DOHH2 (cell line): ENCODE data around the gene SULT1B1.

ENCODE experiments used
- H3F3A ChIP-seq: fragments of 200-600 bp; sonication (generic), shearing (Covaris generic); 2 replicates; pipeline ENCODE4 v1.6.0; 2016; ENCODE audit warnings: antibody characterized with exemption, mild to moderate bottlenecking; ENCODE audit not compliant: control insufficient read depth, insufficient read depth
- H3K27ac ChIP-seq: fragments of 200-600 bp; sonication (generic); 2 replicates; pipeline ENCODE4 v1.5.1; 2014; ENCODE audit warnings: low read depth, mild to moderate bottlenecking, low read length, moderate library complexity
- H3K27me3 ChIP-seq: fragments of 200-600 bp; sonication (generic); 2 replicates; pipeline ENCODE4 v1.6.1; 2014; ENCODE audit warnings: mild to moderate bottlenecking, low read length, mixed read lengths; ENCODE audit not compliant: control insufficient read depth
- H3K36me3 ChIP-seq: fragments of 200-600 bp; sonication (generic); 2 replicates; pipeline ENCODE4 v1.6.1; 2014; ENCODE audit warnings: mild to moderate bottlenecking, low read length, moderate library complexity, mixed read lengths; ENCODE audit not compliant: control insufficient read depth
- H3K4me1 ChIP-seq: fragments of 200-600 bp; sonication (generic); 2 replicates; pipeline ENCODE4 v1.6.1; 2014; ENCODE audit warnings: mild to moderate bottlenecking, low read length, mixed read lengths; ENCODE audit not compliant: control insufficient read depth
- H3K4me2 ChIP-seq: fragments of 200-600 bp; sonication (generic); 2 replicates; pipeline ENCODE4 v1.6.0; 2014; ENCODE audit warnings: mild to moderate bottlenecking, low read length, moderate library complexity
- H3K4me3 ChIP-seq: fragments of 200-600 bp; sonication (generic); 2 replicates; pipeline ENCODE4 v1.5.1; 2014; ENCODE audit warnings: mild to moderate bottlenecking, low read length, mixed read lengths
- H3K79me2 ChIP-seq: fragments of 200-600 bp; sonication (generic); 2 replicates; pipeline ENCODE4 v1.6.1; 2014; ENCODE audit warnings: mild to moderate bottlenecking, low read length, mixed read lengths; ENCODE audit not compliant: control insufficient read depth
- H3K9me2 ChIP-seq: fragments of 200-600 bp; sonication (generic); replicated peaks from 2 replicates; pipeline ENCODE4 v1.6.1; 2014; ENCODE audit warnings: mild to moderate bottlenecking, low read length, mixed read lengths; ENCODE audit not compliant: control insufficient read depth
- H3K9me3 ChIP-seq: fragments of 200-600 bp; sonication (generic); 2 replicates; pipeline ENCODE4 v1.6.1; 2014; ENCODE audit warnings: antibody characterized with exemption, low read length, mixed read lengths; ENCODE audit not compliant: control insufficient read depth, insufficient read depth
- H4K20me1 ChIP-seq: fragments of 200-600 bp; sonication (generic); 2 replicates; pipeline ENCODE4 v1.6.0; 2014; ENCODE audit warnings: low read depth, mild to moderate bottlenecking, antibody characterized with exemption, low read length, moderate library complexity; ENCODE audit not compliant: control insufficient read depth, insufficient read depth
- EZH2phosphoT487 ChIP-seq: fragments of 200-600 bp; sonication (generic); IDR thresholded peaks from 2 replicates; pipeline ENCODE4 v1.6.1; 2017; ENCODE audit warnings: borderline replicate concordance, mild to moderate bottlenecking, antibody characterized with exemption, low read length, moderate library complexity, mixed read lengths
- TF ChIP-seq, protein P1 (sequence below): fragments of 200-600 bp; sonication (generic); IDR thresholded peaks from one replicate; pipeline ENCODE4 v1.5.1; 2014; ENCODE audit warnings: antibody characterized with exemption, mild to moderate bottlenecking, low read depth, low read length; ENCODE audit not compliant: poor library complexity, severe bottlenecking

SULT1B1 gene

DNA sequence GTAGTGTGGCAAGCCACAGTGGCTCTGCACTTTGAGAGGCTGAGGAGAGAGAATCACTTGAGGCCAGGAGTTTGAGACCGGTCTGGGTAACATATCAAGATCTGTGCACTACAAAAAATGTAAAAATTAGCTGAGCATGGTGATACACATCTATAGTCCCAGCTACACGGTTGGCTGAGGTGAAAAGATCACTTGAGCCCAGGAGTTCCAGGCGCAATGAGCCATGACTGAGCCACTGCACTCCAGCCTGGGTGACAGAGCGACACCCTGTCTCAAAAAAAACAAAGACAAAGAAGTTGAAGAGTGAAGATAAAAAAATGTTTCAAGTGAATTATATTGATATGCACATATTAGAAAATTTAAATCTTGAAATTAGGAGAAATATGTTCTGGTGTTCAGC, 46.3 kb downstream of the SULT1B1 start:
- TF ChIP-seq, protein P1, sequence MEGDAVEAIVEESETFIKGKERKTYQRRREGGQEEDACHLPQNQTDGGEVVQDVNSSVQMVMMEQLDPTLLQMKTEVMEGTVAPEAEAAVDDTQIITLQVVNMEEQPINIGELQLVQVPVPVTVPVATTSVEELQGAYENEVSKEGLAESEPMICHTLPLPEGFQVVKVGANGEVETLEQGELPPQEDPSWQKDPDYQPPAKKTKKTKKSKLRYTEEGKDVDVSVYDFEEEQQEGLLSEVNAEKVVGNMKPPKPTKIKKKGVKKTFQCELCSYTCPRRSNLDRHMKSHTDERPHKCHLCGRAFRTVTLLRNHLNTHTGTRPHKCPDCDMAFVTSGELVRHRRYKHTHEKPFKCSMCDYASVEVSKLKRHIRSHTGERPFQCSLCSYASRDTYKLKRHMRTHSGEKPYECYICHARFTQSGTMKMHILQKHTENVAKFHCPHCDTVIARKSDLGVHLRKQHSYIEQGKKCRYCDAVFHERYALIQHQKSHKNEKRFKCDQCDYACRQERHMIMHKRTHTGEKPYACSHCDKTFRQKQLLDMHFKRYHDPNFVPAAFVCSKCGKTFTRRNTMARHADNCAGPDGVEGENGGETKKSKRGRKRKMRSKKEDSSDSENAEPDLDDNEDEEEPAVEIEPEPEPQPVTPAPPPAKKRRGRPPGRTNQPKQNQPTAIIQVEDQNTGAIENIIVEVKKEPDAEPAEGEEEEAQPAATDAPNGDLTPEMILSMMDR: no peak
- no peak for TF ChIP-seq EZH2phosphoT487
- Histone ChIP-seq H3K9me3 (no peaks in the 10 kb centered on the region), H3K4me3 (no peak overlapping the region), H3K4me1 (peaks cover 12% of the 10 kb centered on the region), H3K9me2 (no peaks in the 10 kb centered on the region), H3K79me2 (no peaks in the 10 kb centered on the region), H3K27me3 (no peaks in the 10 kb centered on the region), H3K27ac (no peak overlapping the region), H3F3A (no peaks in the 10 kb centered on the region), H3K36me3 (no peaks in the 10 kb centered on the region), H4K20me1 (no peaks in the 10 kb centered on the region), H3K4me2 (no peak overlapping the region)

DNA sequence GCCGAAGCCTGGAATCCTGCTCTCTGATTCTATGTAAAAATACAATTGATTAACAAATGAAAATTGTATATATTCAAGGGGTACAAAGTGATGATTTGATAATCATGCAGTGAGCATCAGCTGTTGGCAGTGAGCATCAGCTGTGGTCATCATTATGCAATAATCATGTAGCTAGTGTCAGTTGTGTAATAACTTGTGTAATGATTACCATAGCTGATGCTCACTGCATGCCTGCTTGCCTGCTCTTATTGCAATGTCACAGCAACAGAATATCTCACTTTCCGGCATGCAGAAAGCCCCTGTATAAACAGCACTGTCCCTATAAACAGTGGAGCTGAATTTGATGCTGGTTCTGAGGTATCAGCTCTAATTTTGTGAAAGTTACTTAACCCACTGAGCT, 46.8 kb downstream of the SULT1B1 start:
- no peak overlapping the region for H3K4me3 ChIP-seq
- no peaks in the 10 kb centered on the region for H3K36me3 ChIP-seq
- no peak overlapping the region for H3K27ac ChIP-seq
- no peaks in the 10 kb centered on the region for H3F3A ChIP-seq
- H3K4me2 ChIP-seq: no peak overlapping the region
- no peaks in the 10 kb centered on the region for H4K20me1 ChIP-seq
- H3K79me2 ChIP-seq: no peaks in the 10 kb centered on the region
- peaks cover 8% of the 10 kb centered on the region for H3K4me1 ChIP-seq
- no peaks in the 10 kb centered on the region for H3K27me3 ChIP-seq
- no peaks in the 10 kb centered on the region for H3K9me3 ChIP-seq
- TF ChIP-seq, protein P1: no peak
- TF ChIP-seq EZH2phosphoT487: no peak
- H3K9me2 ChIP-seq: no peaks in the 10 kb centered on the region

DNA sequence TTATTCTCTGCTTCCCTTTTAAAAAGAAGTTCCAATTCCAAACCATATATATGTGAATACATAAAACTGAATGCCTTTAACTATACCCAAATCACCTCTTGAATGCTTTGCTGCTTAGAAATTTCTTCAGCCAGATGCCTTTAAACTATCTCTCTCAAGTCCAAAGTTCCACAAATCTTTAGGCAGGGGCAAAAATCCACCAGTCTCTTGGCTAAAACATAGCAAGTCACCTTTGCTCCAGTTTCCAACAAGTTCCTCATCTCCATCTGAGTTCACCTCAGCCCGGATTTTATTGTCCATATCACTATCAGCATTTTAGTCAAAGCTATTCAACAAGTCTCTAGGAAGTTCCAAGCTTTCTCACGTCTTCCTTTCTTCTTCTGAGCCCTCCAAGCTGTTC, 49.8 kb downstream of the SULT1B1 start:
- Histone ChIP-seq H4K20me1 (no peaks in the 10 kb centered on the region), H3K9me2 (no peaks in the 10 kb centered on the region), H3K4me2 (no peak overlapping the region), H3K27ac (no peak overlapping the region), H3F3A (no peaks in the 10 kb centered on the region), H3K79me2 (no peaks in the 10 kb centered on the region), H3K36me3 (no peaks in the 10 kb centered on the region), H3K27me3 (no peaks in the 10 kb centered on the region), H3K9me3 (no peaks in the 10 kb centered on the region), H3K4me1 (no peaks in the 10 kb centered on the region), H3K4me3 (no peak overlapping the region)
- TF ChIP-seq, protein P1: no peak
- no peak for TF ChIP-seq EZH2phosphoT487

DNA sequence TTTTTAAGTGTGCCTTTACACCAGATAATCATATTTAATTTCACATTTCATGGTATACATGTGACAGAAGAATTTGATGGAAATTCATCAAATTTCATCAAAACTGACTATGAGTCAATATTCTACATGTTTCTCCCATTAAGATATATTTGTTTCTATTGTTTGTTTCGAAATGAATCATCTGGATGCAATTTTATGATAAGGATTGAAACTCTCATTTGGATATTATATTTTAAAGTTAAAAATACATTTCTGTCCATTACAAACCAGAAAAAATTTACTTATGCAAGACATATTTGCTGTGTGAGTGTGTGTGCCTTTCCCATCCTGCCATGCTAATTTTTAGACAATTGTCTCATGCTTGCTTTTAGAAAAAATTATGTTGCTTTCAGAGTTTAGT, 52.2 kb downstream of the SULT1B1 start:
- Histone ChIP-seq H3K9me2 (no peaks in the 10 kb centered on the region), H3K4me1 (no peaks in the 10 kb centered on the region), H3K27me3 (no peaks in the 10 kb centered on the region), H3K4me2 (no peak overlapping the region), H3K79me2 (no peaks in the 10 kb centered on the region), H3K9me3 (no peaks in the 10 kb centered on the region), H4K20me1 (no peaks in the 10 kb centered on the region), H3K36me3 (no peaks in the 10 kb centered on the region), H3K4me3 (no peak overlapping the region), H3F3A (no peaks in the 10 kb centered on the region), H3K27ac (no peak overlapping the region)
- TF ChIP-seq, protein P1: no peak
- no peak for TF ChIP-seq EZH2phosphoT487
